ENCODE data around the gene ACOT6.
A peak's percentile ranks its signal among the peaks of the same experiment; 100 is the strongest.
"Not testable (repeated sequence)": the region's sequence is repeated elsewhere in the genome, so short reads cannot be mapped to it uniquely, and the experiment has no call there.

Gene ACOT6

DNA sequence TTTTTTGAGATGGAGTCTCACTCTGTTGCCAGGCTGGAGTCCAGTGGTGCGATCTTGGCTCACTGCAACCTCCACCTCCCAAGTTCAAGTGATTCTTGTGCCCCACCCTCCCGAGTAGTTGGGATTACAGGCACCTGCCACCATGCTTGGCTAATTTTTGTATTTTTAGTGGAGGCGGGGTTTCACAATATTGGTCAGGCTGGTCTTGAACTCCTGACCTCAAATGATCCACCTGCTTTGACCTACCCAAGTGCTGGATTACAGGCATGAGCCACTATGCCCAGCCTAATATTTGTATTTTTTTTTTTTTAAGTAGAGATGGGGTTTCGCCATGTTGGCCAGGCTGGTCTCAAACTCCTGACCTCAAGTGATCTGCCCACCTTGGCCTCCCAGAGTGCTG lies 38.6 kb upstream of the ACOT6 start:
- not testable (repeated sequence) for H3K36me3 ChIP-seq (ENCODE audit: control insufficient read depth, insufficient read depth, low read length); H3K9me3 ChIP-seq (ENCODE audit: control insufficient read depth, insufficient read depth, low read length); H3K27ac ChIP-seq (ENCODE audit: low read depth, low read length); H3K4me1 ChIP-seq (ENCODE audit: control insufficient read depth, insufficient read depth, low read length); H3K4me3 ChIP-seq (ENCODE audit: low read depth, low read length); H3K9ac ChIP-seq (ENCODE audit: low read depth, low read length); H3K27me3 ChIP-seq (ENCODE audit: control insufficient read depth, insufficient read depth, low read length)

GRCh38 chr14:73574251-73574650 lies 38.1 kb upstream of the ACOT6 start:
- not testable (repeated sequence) for H3K4me3 ChIP-seq (ENCODE audit: low read depth, low read length); H3K9ac ChIP-seq (ENCODE audit: low read depth, low read length); H3K9me3 ChIP-seq (ENCODE audit: control insufficient read depth, insufficient read depth, low read length); H3K4me1 ChIP-seq (ENCODE audit: control insufficient read depth, insufficient read depth, low read length); H3K36me3 ChIP-seq (ENCODE audit: control insufficient read depth, insufficient read depth, low read length); H3K27ac ChIP-seq (ENCODE audit: low read depth, low read length); H3K27me3 ChIP-seq (ENCODE audit: control insufficient read depth, insufficient read depth, low read length)

DNA sequence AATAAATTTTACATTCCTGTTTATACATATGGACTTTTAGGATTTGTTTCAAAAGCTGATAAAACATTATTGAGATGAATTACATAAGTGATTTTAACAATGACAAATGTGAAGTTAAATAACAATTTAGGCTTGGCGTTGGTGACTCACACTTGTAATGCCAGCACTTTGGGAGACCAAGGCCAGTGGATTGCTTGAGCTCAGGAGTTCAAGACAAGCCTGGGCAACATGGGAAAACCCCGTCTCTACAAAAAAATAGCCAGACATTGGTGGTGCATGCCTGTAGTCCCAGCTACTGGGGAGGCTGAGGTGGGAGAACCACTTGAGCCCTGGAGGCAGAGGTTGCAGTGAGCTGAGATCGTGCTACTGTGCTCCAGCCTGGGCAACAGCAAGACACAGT lies 35.9 kb upstream of the ACOT6 start:
- Histone ChIP-seq H3K36me3 (ENCODE audit: control insufficient read depth, insufficient read depth, low read length) (peaks cover 4% of the 10 kb centered on the region), H3K27ac (ENCODE audit: low read depth, low read length) (no peak overlapping the region), H3K4me1 (ENCODE audit: control insufficient read depth, insufficient read depth, low read length) (no peaks in the 10 kb centered on the region), H3K9ac (ENCODE audit: low read depth, low read length) (no peak overlapping the region), H3K27me3 (ENCODE audit: control insufficient read depth, insufficient read depth, low read length) (no peaks in the 10 kb centered on the region), H3K9me3 (ENCODE audit: control insufficient read depth, insufficient read depth, low read length) (no peaks in the 10 kb centered on the region), H3K4me3 (ENCODE audit: low read depth, low read length) (no peak overlapping the region)

- not testable (repeated sequence) for H3K4me3 ChIP-seq (ENCODE audit: low read depth, low read length); H3K9ac ChIP-seq (ENCODE audit: low read depth, low read length); H3K9me3 ChIP-seq (ENCODE audit: control insufficient read depth, insufficient read depth, low read length); H3K27ac ChIP-seq (ENCODE audit: low read depth, low read length); H3K36me3 ChIP-seq (ENCODE audit: control insufficient read depth, insufficient read depth, low read length); H3K27me3 ChIP-seq (ENCODE audit: control insufficient read depth, insufficient read depth, low read length); H3K4me1 ChIP-seq (ENCODE audit: control insufficient read depth, insufficient read depth, low read length)
These were observed 35.1 kb upstream of the ACOT6 start for GRCh38 chr14:73577214-73577613.

- H3K4me1 ChIP-seq (ENCODE audit: control insufficient read depth, insufficient read depth, low read length), result not testable (repeated sequence)
These were observed 30.0 kb upstream of the ACOT6 start for GRCh38 chr14:73582102-73582979.

GRCh38 chr14:73588695-73589094 lies 23.6 kb upstream of the ACOT6 start:
- Histone ChIP-seq H3K27me3 (ENCODE audit: control insufficient read depth, insufficient read depth, low read length) (peaks cover 18% of the 10 kb centered on the region), H3K4me1 (ENCODE audit: control insufficient read depth, insufficient read depth, low read length) (no peaks in the 10 kb centered on the region), H3K36me3 (ENCODE audit: control insufficient read depth, insufficient read depth, low read length) (no peaks in the 10 kb centered on the region), H3K9ac (ENCODE audit: low read depth, low read length) (no peak overlapping the region), H3K9me3 (ENCODE audit: control insufficient read depth, insufficient read depth, low read length) (no peaks in the 10 kb centered on the region), H3K4me3 (ENCODE audit: low read depth, low read length) (no peak overlapping the region), H3K27ac (ENCODE audit: low read depth, low read length) (no peak overlapping the region)

More at GRCh38 chr14:73582102-73582979, 30.0 kb upstream of the ACOT6 start:
- H3K27ac ChIP-seq (ENCODE audit: low read depth, low read length); H3K9me3 ChIP-seq (ENCODE audit: control insufficient read depth, insufficient read depth, low read length); H3K36me3 ChIP-seq (ENCODE audit: control insufficient read depth, insufficient read depth, low read length); H3K9ac ChIP-seq (ENCODE audit: low read depth, low read length); H3K4me3 ChIP-seq (ENCODE audit: low read depth, low read length); H3K27me3 ChIP-seq (ENCODE audit: control insufficient read depth, insufficient read depth, low read length): not testable (repeated sequence)

GRCh38 chr14:73589116-73589515 lies 23.2 kb upstream of the ACOT6 start:
- H3K36me3 ChIP-seq (ENCODE audit: control insufficient read depth, insufficient read depth, low read length), result no peaks in the 10 kb centered on the region
- no peaks in the 10 kb centered on the region for H3K4me1 ChIP-seq (ENCODE audit: control insufficient read depth, insufficient read depth, low read length)
- H3K27me3 ChIP-seq (ENCODE audit: control insufficient read depth, insufficient read depth, low read length), result peaks cover 18% of the 10 kb centered on the region
- no peaks in the 10 kb centered on the region for H3K9me3 ChIP-seq (ENCODE audit: control insufficient read depth, insufficient read depth, low read length)
- no peak overlapping the region for H3K9ac ChIP-seq (ENCODE audit: low read depth, low read length)
- H3K27ac ChIP-seq (ENCODE audit: low read depth, low read length), result no peak overlapping the region
- no peak overlapping the region for H3K4me3 ChIP-seq (ENCODE audit: low read depth, low read length)

- H3K9me3 ChIP-seq (ENCODE audit: control insufficient read depth, insufficient read depth, low read length); H3K4me3 ChIP-seq (ENCODE audit: low read depth, low read length); H3K4me1 ChIP-seq (ENCODE audit: control insufficient read depth, insufficient read depth, low read length); H3K27ac ChIP-seq (ENCODE audit: low read depth, low read length); H3K36me3 ChIP-seq (ENCODE audit: control insufficient read depth, insufficient read depth, low read length); H3K9ac ChIP-seq (ENCODE audit: low read depth, low read length): not testable (repeated sequence)
- peaks cover 18% of the 10 kb centered on the region for H3K27me3 ChIP-seq (ENCODE audit: control insufficient read depth, insufficient read depth, low read length)
These were observed 21.7 kb upstream of the ACOT6 start for GRCh38 chr14:73590673-73591004.

- Histone ChIP-seq H3K27me3 (ENCODE audit: control insufficient read depth, insufficient read depth, low read length) (peaks cover 18% of the 10 kb centered on the region), H3K9me3 (ENCODE audit: control insufficient read depth, insufficient read depth, low read length) (no peaks in the 10 kb centered on the region), H3K27ac (ENCODE audit: low read depth, low read length) (no peak within 1 kb of the TSS), H3K9ac (ENCODE audit: low read depth, low read length) (peak within 1 kb of the TSS; percentile 33; the same call in 1 of the 2 replicates), H3K36me3 (ENCODE audit: control insufficient read depth, insufficient read depth, low read length) (no peaks in the 10 kb centered on the region), H3K4me1 (ENCODE audit: control insufficient read depth, insufficient read depth, low read length) (no peaks in the 10 kb centered on the region), H3K4me3 (ENCODE audit: low read depth, low read length) (peak within 1 kb of the TSS; percentile 65)
These were observed 20.4 kb upstream of the ACOT6 start, which contains the start of gene ACOT4 for GRCh38 chr14:73591690-73592449. Gene ACOT4, plus strand, starts transcription at chr14:73591873. Its CDS starts 87 bp downstream, at chr14:73591960.

- H3K4me1 ChIP-seq (ENCODE audit: control insufficient read depth, insufficient read depth, low read length), result no peaks in the 10 kb centered on the region
- H3K4me3 ChIP-seq (ENCODE audit: low read depth, low read length), result no peak overlapping the region
- H3K27me3 ChIP-seq (ENCODE audit: control insufficient read depth, insufficient read depth, low read length), result peaks cover 18% of the 10 kb centered on the region
These were observed 17.8 kb upstream of the ACOT6 start for GRCh38 chr14:73594491-73594890.

DNA sequence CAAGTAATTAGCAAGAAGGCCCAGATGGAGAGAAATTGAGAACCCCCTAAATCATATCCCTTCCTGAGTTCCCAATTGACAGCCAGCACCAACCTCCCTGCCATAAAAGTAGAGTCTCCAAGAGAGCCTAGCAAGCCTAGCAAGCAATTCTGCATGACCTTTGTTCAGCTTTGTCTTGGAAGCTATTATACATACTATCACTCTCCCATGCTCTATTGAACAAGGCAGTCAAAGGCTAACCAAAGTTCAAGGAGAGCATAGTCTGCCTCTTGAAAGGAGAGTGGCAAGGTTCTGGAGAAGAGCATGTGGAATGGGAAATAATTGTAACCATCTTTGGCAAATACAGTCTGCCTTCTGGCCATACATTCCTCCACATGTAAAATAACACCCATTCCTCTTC lies 12.8 kb upstream of the ACOT6 start:
- Histone ChIP-seq H3K27me3 (ENCODE audit: control insufficient read depth, insufficient read depth, low read length) (no peaks in the 10 kb centered on the region), H3K4me3 (ENCODE audit: low read depth, low read length) (no peak overlapping the region), H3K9me3 (ENCODE audit: control insufficient read depth, insufficient read depth, low read length) (no peaks in the 10 kb centered on the region), H3K27ac (ENCODE audit: low read depth, low read length) (no peak overlapping the region), H3K36me3 (ENCODE audit: control insufficient read depth, insufficient read depth, low read length) (no peaks in the 10 kb centered on the region), H3K4me1 (ENCODE audit: control insufficient read depth, insufficient read depth, low read length) (no peaks in the 10 kb centered on the region), H3K9ac (ENCODE audit: low read depth, low read length) (no peak overlapping the region)

More at GRCh38 chr14:73594491-73594890, 17.8 kb upstream of the ACOT6 start:
- H3K9ac ChIP-seq (ENCODE audit: low read depth, low read length), result no peak overlapping the region
- H3K9me3 ChIP-seq (ENCODE audit: control insufficient read depth, insufficient read depth, low read length), result no peaks in the 10 kb centered on the region
- no peaks in the 10 kb centered on the region for H3K36me3 ChIP-seq (ENCODE audit: control insufficient read depth, insufficient read depth, low read length)
- H3K27ac ChIP-seq (ENCODE audit: low read depth, low read length), result no peak overlapping the region

Measured in HUES48 (cell line).